ENCODE measurements around the gene PIK3R6.
"Not testable (repeated sequence)": the region's sequence is repeated elsewhere in the genome, so short reads cannot be mapped to it uniquely, and the experiment has no call there.

PIK3R6 gene

GRCh38 chr17:8893621-8894201, 26.2 kb upstream of the PIK3R6 start:
- no peak for DNase-seq (ENCODE audit: low spot score)

- no peak for DNase-seq (ENCODE audit: low spot score)
These were observed 25.6 kb upstream of the PIK3R6 start for GRCh38 chr17:8893059-8893458.

- no peak for DNase-seq (ENCODE audit: low spot score)
These were observed 24.8 kb upstream of the PIK3R6 start for GRCh38 chr17:8892338-8892690.

GRCh38 chr17:8890671-8891070, 23.2 kb upstream of the PIK3R6 start:
- no peak for DNase-seq (ENCODE audit: low spot score)

GRCh38 chr17:8889458-8890210, 22.2 kb upstream of the PIK3R6 start:
- no peak for DNase-seq (ENCODE audit: low spot score)

- DNase-seq (ENCODE audit: low spot score) = no peak
These were observed 21.3 kb upstream of the PIK3R6 start for GRCh38 chr17:8888704-8889302.

- DNase-seq (ENCODE audit: low spot score) = no peak
These were observed 20.6 kb upstream of the PIK3R6 start for GRCh38 chr17:8887834-8888703.

- DNase-seq (ENCODE audit: low spot score) = no peak
These were observed 19.8 kb upstream of the PIK3R6 start for GRCh38 chr17:8887301-8887700.

- no peak for DNase-seq (ENCODE audit: low spot score)
These were observed 18.7 kb upstream of the PIK3R6 start for GRCh38 chr17:8885967-8886684.

GRCh38 chr17:8885163-8885966, 17.9 kb upstream of the PIK3R6 start:
- not testable (repeated sequence) for DNase-seq (ENCODE audit: low spot score)

- DNase-seq (ENCODE audit: low spot score) = no peak
These were observed 17.0 kb upstream of the PIK3R6 start for GRCh38 chr17:8884336-8884990.

- no peak for DNase-seq (ENCODE audit: low spot score)
These were observed 15.9 kb upstream of the PIK3R6 start for GRCh38 chr17:8883353-8883752.

GRCh38 chr17:8881606-8882005, 14.1 kb upstream of the PIK3R6 start:
- no peak for DNase-seq (ENCODE audit: low spot score)

GRCh38 chr17:8880466-8880865, 13.0 kb upstream of the PIK3R6 start:
- no peak for DNase-seq (ENCODE audit: low spot score)

- no peak for DNase-seq (ENCODE audit: low spot score)
These were observed 11.9 kb upstream of the PIK3R6 start for GRCh38 chr17:8879410-8879809.

- DNase-seq (ENCODE audit: low spot score) = no peak
These were observed 10.5 kb upstream of the PIK3R6 start for GRCh38 chr17:8877984-8878383.

GRCh38 chr17:8875957-8876356, 8.5 kb upstream of the PIK3R6 start:
- DNase-seq (ENCODE audit: low spot score) = no peak

GRCh38 chr17:8875436-8875835, 8.0 kb upstream of the PIK3R6 start:
- no peak for DNase-seq (ENCODE audit: low spot score)

GRCh38 chr17:8873801-8874715, 6.6 kb upstream of the PIK3R6 start:
- no peak for DNase-seq (ENCODE audit: low spot score)

Data from putamen (tissue), 1 donor.